Duodenal mucosa (tissue), 2 donors: ENCODE results near the gene ARID5A.

Experiments
- H3K27ac ChIP-seq: one replicate; pipeline ENCODE4 v1.7.0; 2013; ENCODE audit warnings: low read depth, low read length
- H3K27me3 ChIP-seq, 2 donors: one replicate each; pipeline ENCODE4 v1.7.0; 2013; ENCODE audit warnings: low read length in 2 of 2, control low read depth in 1 of 2; ENCODE audit not compliant: insufficient read depth in 2 of 2, control insufficient read depth in 1 of 2
- H3K36me3 ChIP-seq, 2 donors: one replicate each; pipeline ENCODE4 v1.7.0; 2013; ENCODE audit warnings: low read length in 2 of 2, control low read depth in 1 of 2; ENCODE audit not compliant: insufficient read depth in 2 of 2, control insufficient read depth in 1 of 2
- H3K4me1 ChIP-seq, 2 donors: one replicate each; pipeline ENCODE4 v1.7.0; 2013; ENCODE audit warnings: low read length in 2 of 2, control low read depth in 1 of 2; ENCODE audit not compliant: insufficient read depth in 2 of 2, control insufficient read depth in 1 of 2
- H3K4me3 ChIP-seq, 2 donors: one replicate each; pipeline ENCODE4 v1.7.0; 2013; ENCODE audit warnings: low read length in 2 of 2, low read depth in 1 of 2
- H3K9ac ChIP-seq, 2 donors: one replicate each; pipeline ENCODE4 v1.7.0; 2013; ENCODE audit warnings: low read length in 2 of 2, low read depth in 1 of 2
- H3K9me3 ChIP-seq, 2 donors: one replicate each; pipeline ENCODE4 v1.7.0; 2013; ENCODE audit warnings: low read length in 2 of 2, control low read depth in 1 of 2; ENCODE audit not compliant: control insufficient read depth in 1 of 2

The ARID5A gene

GRCh38 chr2:96520231-96520630 lies 16.3 kb upstream of the ARID5A start:
- H3K36me3 ChIP-seq = no peaks in the 10 kb centered on the region
- H3K4me3 ChIP-seq = no peak overlapping the region
- H3K27ac ChIP-seq = no peak overlapping the region
- H3K9me3 ChIP-seq = no peaks in the 10 kb centered on the region
- no peak overlapping the region for H3K9ac ChIP-seq
- peaks cover 11 to 15% of the 10 kb centered on the region in 2 donors for H3K4me1 ChIP-seq
- H3K27me3 ChIP-seq = no peaks in the 10 kb centered on the region

DNA sequence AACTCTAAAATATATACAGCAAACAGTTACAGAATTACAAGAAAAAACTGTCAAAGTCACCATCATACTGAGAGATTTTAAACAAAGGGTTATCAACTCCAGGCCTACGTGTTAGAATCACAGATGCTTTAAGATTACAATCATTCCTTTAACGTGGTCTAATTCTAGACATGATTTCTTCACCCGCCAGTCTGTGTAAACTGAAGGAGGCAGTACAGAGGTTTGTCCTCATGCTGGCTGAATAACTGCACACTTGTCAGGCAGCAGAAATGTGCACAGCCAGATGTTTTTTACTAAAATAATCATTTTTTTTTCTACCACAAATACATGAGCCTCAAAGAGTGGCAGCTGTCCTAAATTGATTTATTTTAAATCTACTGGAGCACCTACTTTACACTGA lies 15.9 kb upstream of the ARID5A start:
- no peaks in the 10 kb centered on the region for H3K36me3 ChIP-seq
- no peak overlapping the region for H3K9ac ChIP-seq
- H3K27ac ChIP-seq = no peak overlapping the region
- H3K9me3 ChIP-seq = no peaks in the 10 kb centered on the region
- no peaks in the 10 kb centered on the region for H3K27me3 ChIP-seq
- H3K4me1 ChIP-seq = peaks cover 11 to 15% of the 10 kb centered on the region in 2 donors
- no peak overlapping the region for H3K4me3 ChIP-seq

- H3K9me3 ChIP-seq = no peaks in the 10 kb centered on the region
- peak overlapping the region in 1 of 2 donors; percentile 13 for H3K9ac ChIP-seq
- no peaks in the 10 kb centered on the region for H3K36me3 ChIP-seq
These were observed 15.3 kb upstream of the ARID5A start for GRCh38 chr2:96521219-96521618.

DNA sequence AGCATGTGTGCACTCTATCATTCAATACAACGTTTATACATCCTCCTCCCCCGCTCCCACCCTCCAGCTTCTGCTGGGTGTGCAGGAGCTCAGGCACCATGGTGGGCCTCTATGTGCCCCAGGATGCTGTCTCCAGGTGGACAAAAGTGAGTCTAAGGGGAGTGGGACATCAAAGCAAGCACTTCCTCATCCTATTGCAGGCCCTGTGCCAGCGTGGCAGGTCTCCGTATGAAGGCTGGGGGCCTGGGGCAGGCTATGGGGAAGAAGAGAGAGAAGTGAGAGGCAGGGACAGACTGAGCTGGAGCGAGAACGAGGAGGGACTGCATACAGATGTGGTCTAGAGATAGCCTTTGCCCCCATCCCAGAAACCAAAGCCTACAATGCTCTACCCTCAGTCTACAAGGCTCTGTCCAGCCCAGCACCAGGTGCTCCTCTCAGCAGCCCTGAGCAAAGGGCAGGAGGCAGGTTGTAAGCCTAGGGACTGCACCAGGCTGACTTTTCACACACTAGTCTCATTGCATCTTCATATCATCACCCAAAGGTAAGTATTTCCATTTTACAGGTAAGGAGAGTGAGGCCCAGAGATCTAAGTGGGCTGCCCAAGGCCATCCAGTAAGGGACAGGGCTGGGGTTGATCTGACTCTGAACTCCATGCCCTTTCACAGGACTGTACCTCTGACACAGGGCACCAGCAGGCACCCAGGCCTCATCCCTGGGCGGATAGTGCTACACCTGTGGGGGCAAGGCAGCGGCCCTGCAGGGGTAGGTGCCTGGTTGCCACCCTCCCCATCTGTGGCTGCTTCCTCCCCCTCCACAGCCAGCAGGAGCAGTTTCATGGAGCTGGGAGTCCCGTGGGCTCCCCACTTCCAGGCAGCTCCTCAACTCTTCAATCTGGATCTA lies 14.0 kb upstream of the ARID5A start:
- Histone ChIP-seq H3K27me3 (no peaks in the 10 kb centered on the region), H3K9me3 (no peaks in the 10 kb centered on the region), H3K9ac (no peak overlapping the region), H3K27ac (no peak overlapping the region), H3K4me1 (peaks cover 15 to 26% of the 10 kb centered on the region in 2 donors), H3K36me3 (no peaks in the 10 kb centered on the region), H3K4me3 (no peak overlapping the region)

More at GRCh38 chr2:96521219-96521618, 15.3 kb upstream of the ARID5A start:
- H3K4me1 ChIP-seq = peaks cover 11 to 16% of the 10 kb centered on the region in 2 donors
- no peaks in the 10 kb centered on the region for H3K27me3 ChIP-seq
- H3K27ac ChIP-seq = no peak overlapping the region
- no peak overlapping the region for H3K4me3 ChIP-seq

DNA sequence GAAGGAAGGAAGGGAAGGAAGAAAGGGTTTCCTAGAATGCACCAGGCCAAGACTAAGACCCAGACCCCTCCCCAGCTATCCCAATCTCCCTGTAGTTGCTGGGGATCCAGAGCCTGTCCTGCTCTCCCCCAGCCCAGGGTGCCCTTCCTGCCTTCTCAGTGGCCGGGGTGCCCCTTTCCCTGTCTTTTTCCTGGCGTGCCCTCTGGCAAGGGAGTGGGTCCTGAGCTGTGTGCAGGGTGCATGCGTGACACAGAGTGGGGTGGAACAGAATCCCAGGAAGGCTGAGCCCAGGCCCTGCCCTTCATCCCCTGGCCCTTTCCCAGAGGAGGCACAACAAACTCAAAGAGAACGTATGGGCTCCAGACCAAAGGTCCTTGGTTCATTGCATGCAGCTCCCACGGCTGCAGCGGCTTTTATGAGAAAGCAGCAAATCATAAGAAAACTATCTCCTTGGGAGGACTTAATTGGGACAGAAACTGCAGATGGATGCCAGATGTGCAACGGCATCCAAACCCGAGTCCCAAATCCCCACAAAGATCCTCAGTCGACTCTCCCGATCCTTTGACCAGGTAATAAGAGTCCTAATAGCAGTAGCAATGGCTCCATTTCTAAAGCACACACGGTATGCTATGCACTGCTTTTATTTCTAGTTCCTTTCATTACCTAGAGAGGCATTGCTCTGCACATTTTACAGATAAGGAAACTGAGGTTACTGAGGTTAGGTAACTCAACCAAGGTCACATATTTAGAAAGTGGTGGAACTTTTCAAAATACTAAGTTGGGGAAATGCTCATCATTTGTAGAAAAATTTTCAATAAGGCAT lies 12.7 kb upstream of the ARID5A start:
- no peak overlapping the region for H3K9ac ChIP-seq
- no peaks in the 10 kb centered on the region for H3K36me3 ChIP-seq
- H3K27me3 ChIP-seq = no peaks in the 10 kb centered on the region
- H3K4me1 ChIP-seq = peaks cover 27 to 30% of the 10 kb centered on the region in 2 donors
- peak overlapping the region; percentile 28 to 33 for H3K4me3 ChIP-seq
- H3K9me3 ChIP-seq = no peaks in the 10 kb centered on the region
- H3K27ac ChIP-seq = no peak overlapping the region

- Histone ChIP-seq H3K27me3 (no peaks in the 10 kb centered on the region), H3K4me1 (peaks cover 28 to 36% of the 10 kb centered on the region in 2 donors), H3K27ac (no peak overlapping the region), H3K9me3 (no peaks in the 10 kb centered on the region), H3K36me3 (no peaks in the 10 kb centered on the region), H3K9ac (no peak overlapping the region), H3K4me3 (peak overlapping the region in 1 of 2 donors; percentile 33)
These were observed 11.9 kb upstream of the ARID5A start for GRCh38 chr2:96524482-96525210.

DNA sequence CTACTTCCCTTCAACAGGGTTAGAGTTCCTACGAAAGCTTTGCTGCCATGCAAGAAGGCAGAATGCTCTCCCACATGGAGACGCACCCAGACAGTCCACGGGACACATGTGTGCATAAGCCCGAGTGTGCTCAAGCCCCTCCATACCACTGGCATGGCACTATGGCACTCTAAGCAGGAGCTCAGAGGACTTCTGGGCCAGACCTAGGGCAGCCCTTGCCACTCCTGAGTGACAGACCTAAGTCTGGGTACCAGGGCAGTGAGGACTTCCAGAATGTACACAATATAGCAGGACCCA lies 11.4 kb upstream of the ARID5A start:
- H3K9me3 ChIP-seq = no peaks in the 10 kb centered on the region
- no peaks in the 10 kb centered on the region for H3K36me3 ChIP-seq
- no peak overlapping the region for H3K9ac ChIP-seq
- no peaks in the 10 kb centered on the region for H3K27me3 ChIP-seq
- no peak overlapping the region for H3K4me3 ChIP-seq
- no peak overlapping the region for H3K27ac ChIP-seq
- H3K4me1 ChIP-seq = peaks cover 28 to 36% of the 10 kb centered on the region in 2 donors

DNA sequence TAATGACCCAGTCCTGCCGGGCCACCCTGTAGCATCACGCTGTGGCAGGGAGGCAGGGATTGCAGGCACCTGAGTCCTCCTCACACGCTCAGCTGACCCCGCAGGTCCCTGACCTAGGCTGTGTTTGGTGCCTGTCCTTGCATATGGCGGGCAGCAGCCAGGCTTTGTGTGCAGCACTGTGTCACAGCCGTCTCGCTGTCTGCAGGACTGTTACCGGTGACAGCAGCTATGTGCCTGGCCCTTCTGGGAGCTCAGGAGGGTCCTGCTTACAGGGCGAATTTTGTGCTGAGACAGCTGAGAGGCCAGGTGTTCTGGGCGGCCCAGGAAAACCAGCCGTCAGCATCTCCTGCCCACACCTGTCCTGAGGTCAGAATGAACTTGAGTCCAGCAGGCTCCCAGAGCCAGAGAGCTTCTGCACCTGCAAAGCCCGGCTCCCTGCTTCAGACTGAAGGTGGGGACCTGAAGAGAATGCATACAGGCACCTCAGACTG lies 10.4 kb upstream of the ARID5A start:
- H3K27ac ChIP-seq = no peak overlapping the region

GRCh38 chr2:96526615-96527285 lies 9.8 kb upstream of the ARID5A start:
- Histone ChIP-seq H3K27ac (peak overlapping the region; percentile 66), H3K9me3 (no peaks in the 10 kb centered on the region), H3K4me1 (peaks cover 36 to 41% of the 10 kb centered on the region in 2 donors)

More for the DNA sequence above, 10.4 kb upstream of the ARID5A start:
- Histone ChIP-seq H3K36me3 (no peaks in the 10 kb centered on the region), H3K27me3 (no peaks in the 10 kb centered on the region), H3K4me1 (peaks cover 29 to 36% of the 10 kb centered on the region in 2 donors), H3K9me3 (no peaks in the 10 kb centered on the region), H3K4me3 (no peak overlapping the region), H3K9ac (no peak overlapping the region)

More at GRCh38 chr2:96526615-96527285, 9.8 kb upstream of the ARID5A start:
- Histone ChIP-seq H3K9ac (peak overlapping the region; percentile 43 to 59), H3K4me3 (peak overlapping the region; percentile 62 to 63), H3K27me3 (no peaks in the 10 kb centered on the region), H3K36me3 (no peaks in the 10 kb centered on the region)
